Measurements from ENCODE around the gene TRPM2.
"Not testable (repeated sequence)": the region's sequence is repeated elsewhere in the genome, so short reads cannot be mapped to it uniquely, and the experiment has no call there.

Gene TRPM2

DNA sequence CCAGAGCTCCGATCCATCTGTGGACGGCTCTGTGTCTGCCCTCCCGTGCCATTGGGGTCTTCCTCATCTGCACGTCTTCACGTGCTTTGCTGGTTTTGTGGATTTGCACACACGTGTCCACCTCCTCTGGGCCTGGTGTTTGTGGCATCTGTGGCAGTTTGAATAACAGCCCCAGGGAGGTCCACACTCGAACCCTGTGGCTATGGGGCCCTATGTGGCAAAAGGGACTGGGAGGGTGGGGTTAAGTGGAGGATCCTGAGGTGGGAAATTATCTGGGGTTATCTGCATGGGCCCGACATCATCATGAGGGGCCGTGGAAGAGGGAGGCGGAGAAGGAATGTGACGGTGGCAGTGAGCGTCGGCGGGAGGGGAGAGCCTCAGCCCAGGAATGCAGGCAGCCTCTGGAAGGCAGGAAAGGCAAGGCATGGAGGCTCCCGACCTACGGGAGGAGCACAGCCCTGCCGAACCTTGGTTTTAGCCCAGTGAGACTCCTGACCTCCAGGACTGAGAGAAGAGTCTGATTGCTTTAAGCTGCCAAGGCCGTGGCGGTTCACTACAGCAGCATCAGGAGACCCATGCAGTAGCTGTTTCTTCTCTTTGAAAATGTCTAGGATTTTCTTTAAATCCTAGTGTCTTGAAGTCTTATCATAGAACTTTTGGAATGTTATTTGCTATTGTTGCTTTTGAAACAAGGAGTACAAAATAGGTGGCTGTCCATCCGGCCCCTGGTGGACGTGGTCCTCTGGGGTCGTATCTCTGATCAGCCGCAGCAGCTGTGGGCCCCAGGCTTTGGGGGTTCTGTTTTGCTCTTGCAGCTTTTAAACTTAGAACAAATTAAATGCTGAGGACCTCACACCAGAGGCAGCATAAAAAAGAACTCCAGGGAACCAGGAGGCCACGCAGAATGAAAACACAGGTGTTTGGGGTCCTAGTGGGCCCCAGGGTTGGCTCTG, 61.9 kb downstream of the TRPM2 start:
- no peak for DNase-seq (ENCODE audit: low read depth)

DNA sequence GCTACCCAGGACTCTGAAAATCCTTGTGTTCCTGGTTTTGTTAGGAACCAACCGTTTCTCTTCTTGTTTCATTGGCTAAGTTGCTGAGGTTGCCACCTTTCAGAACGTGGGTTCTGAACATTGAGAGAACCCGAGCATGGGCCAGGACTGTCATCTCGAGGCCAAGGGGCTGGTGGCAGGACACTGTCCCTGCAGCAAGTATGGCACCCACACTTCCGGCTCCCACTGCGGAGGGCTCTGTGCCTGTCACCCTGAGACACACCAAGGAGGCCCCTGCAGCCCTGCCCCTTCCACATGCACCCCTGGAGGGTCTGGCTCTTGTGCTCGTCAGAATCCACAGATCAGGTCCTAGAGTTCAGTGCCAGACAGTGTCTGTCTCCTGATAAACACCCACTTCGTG, 62.8 kb downstream of the TRPM2 start:
- DNase-seq (ENCODE audit: low read depth): no peak

GRCh38 chr21:44417621-44418107, 64.2 kb downstream of the TRPM2 start:
- not testable (repeated sequence) for DNase-seq (ENCODE audit: low read depth)

DNA sequence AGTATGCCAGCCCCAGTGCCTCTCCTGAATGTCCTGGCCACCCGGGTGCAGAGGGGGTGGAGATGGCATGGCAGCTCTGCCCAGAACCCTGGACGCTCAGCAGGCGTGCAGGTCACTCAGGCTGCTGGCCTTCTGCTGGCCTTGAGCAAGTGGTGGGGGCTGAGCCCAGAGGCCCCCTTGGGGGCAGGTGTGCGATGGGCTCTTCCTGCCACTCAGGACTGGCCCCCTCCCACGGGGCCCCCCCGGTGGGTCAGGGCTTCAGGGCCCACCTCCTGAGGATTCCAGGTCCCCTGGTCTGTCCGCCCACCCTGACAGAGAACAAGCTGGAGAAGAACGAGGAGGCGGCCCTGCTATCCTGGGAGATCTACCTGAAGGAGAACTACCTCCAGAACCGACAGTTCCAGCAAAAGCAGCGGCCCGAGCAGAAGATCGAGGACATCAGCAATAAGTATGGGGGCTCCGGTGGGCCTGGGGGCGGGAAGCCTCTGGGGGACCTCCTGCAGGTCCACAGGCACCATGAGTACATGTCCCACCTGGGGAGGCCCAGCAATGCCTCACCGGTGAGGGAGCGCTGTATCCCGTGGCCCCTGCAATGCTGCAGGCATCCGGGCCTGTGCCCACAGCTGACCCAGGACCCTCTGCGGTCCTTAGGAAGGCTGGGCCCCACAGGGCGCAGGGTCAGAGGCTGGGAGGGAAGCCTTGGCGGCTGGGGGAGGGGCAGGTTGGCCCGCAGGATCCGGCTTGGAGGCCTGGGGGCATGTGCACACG, 64.9 kb downstream of the TRPM2 start:
- DNase-seq (ENCODE audit: low read depth): no peak

- no peak for DNase-seq (ENCODE audit: low read depth)
Observed at GRCh38 chr21:44418876-44419230, 65.4 kb downstream of the TRPM2 start.

DNA sequence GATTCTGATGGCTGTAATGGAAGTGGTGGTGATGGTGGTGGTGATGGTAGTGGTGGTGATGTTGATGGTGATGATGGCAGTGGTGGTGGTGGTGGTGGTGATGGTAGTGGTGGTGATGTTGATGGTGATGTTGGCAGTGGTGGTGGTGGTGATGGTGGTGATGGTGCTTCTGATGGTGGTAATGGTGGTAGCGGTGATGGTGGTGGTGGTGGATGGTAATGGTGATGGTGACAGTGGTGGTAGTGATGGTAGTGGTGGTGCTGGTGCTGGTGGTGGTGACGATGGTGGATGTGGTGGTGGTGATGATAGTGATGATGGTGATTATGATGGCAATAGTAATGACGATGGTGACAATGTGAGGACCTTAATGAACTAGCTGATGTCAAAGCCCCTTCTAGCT, 66.3 kb downstream of the TRPM2 start:
- no peak for DNase-seq (ENCODE audit: low read depth)

GRCh38 chr21:44420416-44421205, 67.2 kb downstream of the TRPM2 start:
- no peak for DNase-seq (ENCODE audit: low read depth)

DNA sequence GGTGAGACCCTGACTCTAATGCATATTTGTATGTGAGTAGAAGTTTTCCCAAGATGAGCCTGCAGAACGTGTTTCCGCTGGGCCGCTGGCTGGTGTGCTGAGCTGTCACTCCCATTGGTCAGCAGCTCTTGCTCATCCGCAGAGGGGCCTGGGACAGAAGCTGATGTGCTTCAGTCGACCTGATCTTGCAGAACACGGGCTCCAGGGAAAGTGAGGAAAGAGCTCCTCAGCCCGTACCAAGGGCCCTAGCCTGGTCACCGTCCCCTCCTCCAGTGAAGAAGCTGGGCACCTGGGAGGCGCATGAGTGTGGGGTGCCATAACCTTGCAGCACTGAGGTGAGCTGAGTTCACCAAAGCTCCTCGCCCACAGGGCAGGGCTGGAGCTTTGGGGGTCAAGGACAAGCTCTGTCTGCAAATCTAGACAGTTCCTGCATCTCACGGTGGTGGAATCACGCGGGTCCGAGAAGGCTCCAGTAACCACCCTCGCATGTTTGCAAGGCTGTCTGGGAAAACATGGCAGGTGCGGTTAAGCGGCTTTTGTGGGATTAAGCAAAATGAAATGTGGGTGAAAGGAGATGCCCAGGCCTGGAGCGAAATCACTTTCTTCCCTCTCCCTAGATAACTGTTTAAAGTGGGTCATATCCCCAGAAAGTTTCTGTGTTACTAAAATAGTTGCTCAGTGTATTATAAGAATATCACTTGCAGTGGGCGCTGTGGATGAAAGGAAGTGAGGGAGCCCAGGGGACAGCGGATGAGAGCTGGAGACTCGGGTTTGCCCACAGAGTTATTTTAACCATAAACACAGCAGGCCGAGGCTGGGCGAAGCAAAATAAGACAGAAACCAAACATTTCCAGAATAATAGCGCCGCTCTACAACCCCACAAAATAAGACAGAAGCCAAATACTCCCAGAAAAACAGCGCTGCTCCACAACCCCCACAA, 68.8 kb downstream of the TRPM2 start:
- DNase-seq (ENCODE audit: low read depth): no peak

- no peak for DNase-seq (ENCODE audit: low read depth)
Observed at GRCh38 chr21:44423312-44423821, 69.9 kb downstream of the TRPM2 start.

DNA sequence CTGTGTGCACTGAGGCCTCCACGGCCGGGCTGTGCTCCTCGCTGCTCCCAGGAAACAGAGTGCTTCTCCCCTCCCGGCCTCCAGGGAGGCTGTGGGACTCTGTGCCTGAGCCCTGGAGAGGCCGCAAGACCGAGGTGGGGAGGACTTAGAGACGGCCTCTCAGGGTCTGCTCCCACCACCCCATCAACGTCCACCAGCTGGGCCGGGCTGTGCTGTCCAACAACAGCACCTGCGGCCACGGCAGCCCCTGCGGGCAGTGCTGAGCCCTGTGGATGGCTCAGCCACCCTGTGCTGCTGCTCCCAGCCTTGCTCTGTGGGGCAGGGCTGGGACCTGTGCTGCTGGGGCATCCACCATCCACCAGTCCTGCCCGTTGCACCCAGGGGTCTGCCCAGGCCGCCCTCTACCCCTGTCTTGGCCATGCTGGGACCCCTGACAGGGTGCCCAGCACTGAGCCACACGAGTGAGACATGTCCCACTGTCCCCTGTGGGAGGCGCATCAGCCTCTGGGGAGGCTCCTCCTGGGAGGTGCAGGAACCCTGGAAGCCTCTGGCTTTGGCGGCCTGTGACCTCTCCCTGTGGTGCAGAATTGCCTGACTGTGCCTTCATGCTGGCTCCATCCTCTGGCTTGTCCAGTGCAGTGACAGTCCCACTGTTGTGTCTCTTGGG, 70.7 kb downstream of the TRPM2 start:
- DNase-seq (ENCODE audit: low read depth): no peak

DNA sequence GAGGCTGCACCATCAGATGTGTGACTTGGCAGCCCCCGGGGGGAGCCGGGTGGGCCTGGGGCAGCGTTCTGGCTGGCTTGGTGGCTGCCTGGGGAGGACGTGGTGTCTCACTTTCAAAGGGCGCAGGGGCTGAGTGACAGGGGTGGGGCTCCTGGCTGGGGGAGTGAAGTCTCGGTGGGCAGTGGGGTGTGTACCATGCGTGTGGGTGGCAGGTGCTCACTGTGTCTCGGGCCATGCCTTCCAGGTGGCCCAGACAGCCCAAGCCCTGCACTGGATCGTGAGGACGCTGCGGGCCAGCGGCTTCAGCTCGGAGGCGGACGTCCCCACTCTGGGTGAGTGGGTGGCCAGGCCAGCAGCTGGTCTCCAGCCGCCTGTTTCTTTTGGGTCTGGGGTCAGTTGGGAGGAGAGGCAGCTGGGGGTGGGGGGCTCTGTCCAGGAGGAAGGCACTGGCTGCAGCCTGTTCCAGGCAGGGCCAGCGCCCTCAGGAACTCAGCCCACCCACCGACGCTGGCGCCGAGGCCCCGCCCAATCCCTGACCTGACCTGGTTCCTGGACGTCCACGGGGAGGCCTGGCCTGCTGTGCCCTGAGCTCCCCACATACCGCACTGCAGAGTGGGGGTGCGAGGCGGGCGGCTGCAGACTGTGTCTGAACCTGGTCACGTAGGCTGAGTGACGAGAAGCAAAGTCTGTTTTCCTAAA, 71.3 kb downstream of the TRPM2 start:
- no peak for DNase-seq (ENCODE audit: low read depth)

DNA sequence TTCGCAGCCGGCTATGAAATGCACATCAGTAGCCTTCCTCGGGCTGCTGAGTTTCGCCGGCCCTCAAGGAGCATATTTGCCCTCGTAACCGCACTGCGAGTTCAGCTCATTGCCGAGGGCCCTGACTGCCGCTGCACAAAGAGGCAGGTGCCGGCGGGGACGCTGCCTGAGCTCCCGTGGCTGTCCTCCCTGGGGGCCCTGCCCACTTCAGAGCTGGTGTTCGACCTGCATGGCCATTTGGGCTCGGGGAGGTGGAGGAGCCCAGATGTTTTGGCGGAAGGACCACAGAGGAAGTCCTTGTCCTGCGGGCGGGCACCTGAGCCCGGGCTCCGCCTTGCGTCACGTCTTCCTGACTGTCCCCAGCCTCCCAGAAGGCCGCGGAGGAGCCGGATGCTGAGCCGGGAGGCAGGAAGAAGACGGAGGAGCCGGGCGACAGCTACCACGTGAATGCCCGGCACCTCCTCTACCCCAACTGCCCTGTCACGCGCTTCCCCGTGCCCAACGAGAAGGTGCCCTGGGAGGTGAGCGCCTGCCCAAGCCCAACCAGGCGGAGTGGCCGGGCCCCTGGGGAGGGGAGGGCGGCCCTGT, 72.0 kb downstream of the TRPM2 start:
- DNase-seq (ENCODE audit: low read depth): no peak

DNA sequence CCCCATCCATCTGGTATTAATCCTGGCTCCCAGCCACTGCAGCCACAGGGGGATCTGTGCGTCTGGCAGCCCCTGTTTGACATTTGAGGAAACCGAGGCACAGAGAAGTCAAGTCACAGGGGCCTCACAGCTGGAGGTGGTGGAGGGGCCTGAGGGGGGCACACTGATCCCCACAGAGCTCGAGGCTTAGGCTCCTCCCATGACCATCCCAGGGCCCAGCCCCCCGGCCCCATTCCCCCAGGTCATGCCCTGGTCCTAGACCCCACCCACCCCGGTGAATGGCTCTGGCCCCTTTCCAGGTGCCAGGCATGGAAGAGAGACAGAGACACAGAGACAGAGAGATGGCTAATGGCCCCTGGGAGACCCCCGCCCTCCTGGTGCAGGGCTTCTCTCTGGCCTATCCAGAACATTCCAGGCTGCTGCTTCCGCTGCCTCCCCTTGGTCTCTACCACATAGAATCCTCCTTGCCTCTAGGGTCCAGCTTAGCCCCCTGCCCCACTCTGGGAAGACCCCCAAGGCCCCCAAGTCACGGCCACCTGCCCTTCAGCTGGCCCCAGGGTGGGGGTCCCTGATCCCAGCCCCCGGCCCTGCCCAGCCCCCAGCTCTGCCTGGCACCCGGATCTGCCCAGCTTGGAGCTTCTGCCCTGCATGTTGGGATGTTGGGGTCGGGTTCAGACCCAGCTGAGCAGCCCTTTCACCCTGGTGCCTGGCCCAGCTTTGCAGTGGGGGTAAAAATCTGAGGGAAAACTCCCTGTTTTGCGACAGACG, 72.7 kb downstream of the TRPM2 start:
- no peak for DNase-seq (ENCODE audit: low read depth)

DNA sequence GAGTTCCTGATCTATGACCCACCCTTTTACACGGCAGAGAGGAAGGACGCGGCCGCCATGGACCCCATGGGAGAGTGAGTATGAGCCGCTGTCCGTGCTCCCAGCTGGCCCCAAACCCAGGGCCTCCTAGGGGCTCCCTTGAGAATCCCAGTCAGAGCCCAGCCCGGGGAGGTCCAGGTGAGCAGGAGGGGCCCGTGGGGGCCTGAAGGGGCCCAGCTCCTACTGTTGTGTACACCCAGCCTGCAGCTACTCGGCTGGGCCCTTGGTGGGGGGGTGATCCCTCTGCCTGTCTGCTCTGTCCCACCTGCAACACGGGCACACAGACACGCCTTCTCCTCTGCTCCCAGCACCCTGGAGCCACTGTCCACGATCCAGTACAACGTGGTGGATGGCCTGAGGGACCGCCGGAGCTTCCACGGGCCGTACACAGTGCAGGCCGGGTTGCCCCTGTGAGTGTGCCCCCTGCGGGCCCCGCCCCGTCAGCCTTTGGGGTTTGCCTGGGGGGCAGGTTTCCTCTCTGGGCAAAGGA, 73.3 kb downstream of the TRPM2 start:
- no peak for DNase-seq (ENCODE audit: low read depth)

DNA sequence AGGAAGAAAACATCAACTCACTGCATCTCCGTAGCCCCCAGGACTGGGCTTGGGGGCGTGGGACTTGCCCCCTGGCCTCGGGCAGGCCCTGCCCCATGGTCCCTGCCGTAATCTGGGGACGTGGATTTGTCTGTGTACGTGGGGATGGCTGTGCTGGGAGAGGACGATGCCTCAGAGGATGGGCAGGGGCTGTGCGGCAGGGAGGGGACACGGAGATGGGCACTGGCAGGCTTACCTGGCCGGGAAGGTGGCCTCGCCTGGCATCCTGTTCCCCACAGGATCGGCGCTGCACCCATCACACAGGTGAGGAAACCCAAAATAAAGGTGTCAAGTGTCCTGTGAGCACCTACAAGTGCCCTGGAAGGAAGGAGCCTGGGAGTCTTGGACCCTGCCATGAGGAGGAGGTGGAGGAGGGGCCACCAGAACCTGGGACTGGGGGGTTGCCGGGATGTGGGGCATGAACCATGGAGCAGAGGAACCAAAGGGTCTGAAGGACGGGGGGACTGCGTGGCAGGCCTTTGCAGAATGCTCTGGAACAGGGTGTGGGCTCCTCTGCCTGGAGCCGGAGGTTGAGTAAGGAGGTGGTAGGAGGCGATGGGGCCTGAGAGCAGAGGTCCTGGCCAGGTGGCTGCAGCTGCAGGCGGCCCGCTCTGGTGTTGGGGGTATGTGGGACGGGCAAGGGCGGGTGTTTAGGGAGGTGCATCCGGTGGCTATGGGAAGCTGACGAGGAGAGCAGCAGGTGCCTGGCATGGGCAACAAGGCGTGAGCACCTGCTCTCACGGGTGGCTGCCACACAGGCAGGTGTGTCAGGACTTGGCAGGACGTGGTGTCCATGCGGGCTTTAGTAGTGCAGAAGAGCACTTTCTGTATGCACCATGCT, 74.1 kb downstream of the TRPM2 start:
- DNase-seq (ENCODE audit: low read depth): no peak

GRCh38 chr21:44428281-44428960, 75.0 kb downstream of the TRPM2 start:
- DNase-seq (ENCODE audit: low read depth): peak; percentile 6

DNA sequence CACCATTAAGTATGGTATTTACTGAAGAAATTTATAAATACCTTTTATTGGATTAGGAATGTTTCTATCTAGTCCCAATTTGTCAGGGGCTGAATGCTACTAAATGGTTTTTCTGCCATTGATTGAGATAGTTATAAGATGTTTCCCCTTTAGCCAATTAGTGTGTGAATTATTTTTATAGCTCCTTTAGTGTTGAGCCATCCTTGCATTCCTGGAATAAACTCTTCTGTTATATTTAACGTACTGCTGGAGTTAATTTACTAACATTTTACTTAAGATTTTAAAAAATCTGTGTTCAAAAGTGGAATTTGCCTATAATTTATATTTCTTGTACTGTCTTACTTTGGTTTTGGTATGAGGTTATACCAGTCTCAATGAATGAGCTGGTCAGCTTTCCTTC, 76.5 kb downstream of the TRPM2 start:
- no peak for DNase-seq (ENCODE audit: low read depth)
